ENCODE data around the gene HIVEP3. TPM values are rescaled to one million over a fixed set of nuclear protein-coding genes. Genes with fewer than 3 reads are reported as not detected.

HIVEP3 gene
- polyA plus RNA-seq, 4 donors: 0.67 to 3.8 (median 1.8) TPM

DNA sequence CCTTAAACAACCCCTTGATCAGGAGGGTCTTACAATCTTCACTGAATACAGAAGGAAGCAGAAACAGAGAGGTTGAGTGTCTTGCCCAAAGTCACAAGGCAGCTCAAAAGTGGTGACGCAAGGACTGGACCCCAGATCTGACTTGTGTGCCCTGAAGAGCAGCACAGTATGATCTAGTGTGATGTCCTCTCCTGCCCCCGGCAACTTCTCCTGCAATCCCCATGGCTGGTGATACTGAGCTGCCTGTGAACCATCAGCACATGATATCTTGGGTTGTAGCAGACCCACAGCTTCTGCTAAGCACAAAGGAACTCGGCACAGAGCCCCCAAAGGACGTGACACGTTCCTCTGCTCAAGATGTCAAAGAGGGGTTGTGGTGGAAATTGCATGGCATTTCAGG lies 383.0 kb downstream of the HIVEP3 start:
- no peak for FAIRE-seq
- DNase-seq: no peak
- WGBS, 3 donors: 86 to 89% (median 87%) methylated on average over 5 of the region's 5 CpGs

GRCh38 chr1:41535276-41535675 lies 383.4 kb downstream of the HIVEP3 start:
- H3K4me3 ChIP-seq (ENCODE audit: low read depth in 1 of 3, low read length in 3 of 3): no peak overlapping the region
- H3K9me3 ChIP-seq (ENCODE audit: control insufficient read depth in 2 of 2, insufficient read depth in 1 of 2, low read depth in 1 of 2, low read length in 1 of 2): no peaks in the 10 kb centered on the region
- no peaks in the 10 kb centered on the region for H3K27me3 ChIP-seq (ENCODE audit: control insufficient read depth in 3 of 3, insufficient read depth in 3 of 3, low read length in 3 of 3)
- 80 to 91% (median 89%) methylated on average over 6 of the region's 6 CpGs for WGBS, 3 donors
- no peak for FAIRE-seq
- H3K27ac ChIP-seq (ENCODE audit: low read depth in 1 of 3, low read length in 2 of 3): no peak overlapping the region
- H3K36me3 ChIP-seq (ENCODE audit: control insufficient read depth in 3 of 3, insufficient read depth in 2 of 3, low read depth in 1 of 3, low read length in 3 of 3): peaks cover 0 to 2% (median 0%) of the 10 kb centered on the region in 3 donors
- peaks cover 0 to 3% (median 0%) of the 10 kb centered on the region in 3 donors for H3K4me1 ChIP-seq (ENCODE audit: control insufficient read depth in 3 of 3, insufficient read depth in 2 of 3, low read depth in 1 of 3, low read length in 2 of 3)
- no peak for DNase-seq

More for the DNA sequence above, 383.0 kb downstream of the HIVEP3 start:
- Histone ChIP-seq H3K9me3 (ENCODE audit: control insufficient read depth in 2 of 2, insufficient read depth in 1 of 2, low read depth in 1 of 2, low read length in 1 of 2) (no peaks in the 10 kb centered on the region), H3K27me3 (ENCODE audit: control insufficient read depth in 3 of 3, insufficient read depth in 3 of 3, low read length in 3 of 3) (no peaks in the 10 kb centered on the region), H3K36me3 (ENCODE audit: control insufficient read depth in 3 of 3, insufficient read depth in 2 of 3, low read depth in 1 of 3, low read length in 3 of 3) (peaks cover 0 to 2% (median 0%) of the 10 kb centered on the region in 3 donors), H3K4me1 (ENCODE audit: control insufficient read depth in 3 of 3, insufficient read depth in 2 of 3, low read depth in 1 of 3, low read length in 2 of 3) (peaks cover 0 to 3% (median 0%) of the 10 kb centered on the region in 3 donors), H3K27ac (ENCODE audit: low read depth in 1 of 3, low read length in 2 of 3) (no peak overlapping the region), H3K4me3 (ENCODE audit: low read depth in 1 of 3, low read length in 3 of 3) (no peak overlapping the region)

- peaks cover 0 to 2% (median 0%) of the 10 kb centered on the region in 3 donors for H3K36me3 ChIP-seq (ENCODE audit: control insufficient read depth in 3 of 3, insufficient read depth in 2 of 3, low read depth in 1 of 3, low read length in 3 of 3)
- no peak overlapping the region for H3K4me3 ChIP-seq (ENCODE audit: low read depth in 1 of 3, low read length in 3 of 3)
- DNase-seq (no peak), FAIRE-seq (no peak)
- H3K9me3 ChIP-seq (ENCODE audit: control insufficient read depth in 2 of 2, insufficient read depth in 1 of 2, low read depth in 1 of 2, low read length in 1 of 2): no peaks in the 10 kb centered on the region
- no peak overlapping the region for H3K27ac ChIP-seq (ENCODE audit: low read depth in 1 of 3, low read length in 2 of 3)
- peaks cover 0 to 3% (median 0%) of the 10 kb centered on the region in 3 donors for H3K4me1 ChIP-seq (ENCODE audit: control insufficient read depth in 3 of 3, insufficient read depth in 2 of 3, low read depth in 1 of 3, low read length in 2 of 3)
- H3K27me3 ChIP-seq (ENCODE audit: control insufficient read depth in 3 of 3, insufficient read depth in 3 of 3, low read length in 3 of 3): no peaks in the 10 kb centered on the region
- 86 to 89% (median 89%) methylated on average over 17 of the region's 17 CpGs for WGBS, 3 donors
Measured at GRCh38 chr1:41534181-41535076, 384.3 kb downstream of the HIVEP3 start.

GRCh38 chr1:41533731-41534080 lies 385.0 kb downstream of the HIVEP3 start:
- DNase-seq: no peak

GRCh38 chr1:41533016-41533730 lies 385.5 kb downstream of the HIVEP3 start:
- Histone ChIP-seq H3K36me3 (ENCODE audit: control insufficient read depth in 3 of 3, insufficient read depth in 2 of 3, low read depth in 1 of 3, low read length in 3 of 3) (peaks cover 0 to 2% (median 0%) of the 10 kb centered on the region in 3 donors), H3K4me1 (ENCODE audit: control insufficient read depth in 3 of 3, insufficient read depth in 2 of 3, low read depth in 1 of 3, low read length in 2 of 3) (peaks cover 0 to 2% (median 0%) of the 10 kb centered on the region in 3 donors), H3K9me3 (ENCODE audit: control insufficient read depth in 2 of 2, insufficient read depth in 1 of 2, low read depth in 1 of 2, low read length in 1 of 2) (no peaks in the 10 kb centered on the region), H3K4me3 (ENCODE audit: low read depth in 1 of 3, low read length in 3 of 3) (no peak overlapping the region), H3K27me3 (ENCODE audit: control insufficient read depth in 3 of 3, insufficient read depth in 3 of 3, low read length in 3 of 3) (no peaks in the 10 kb centered on the region), H3K27ac (ENCODE audit: low read depth in 1 of 3, low read length in 2 of 3) (no peak overlapping the region)
- 86 to 88% (median 88%) methylated on average over 12 of the region's 12 CpGs for WGBS, 3 donors
- FAIRE-seq: no peak
- no peak for DNase-seq

More at GRCh38 chr1:41533731-41534080, 385.0 kb downstream of the HIVEP3 start:
- no peak for FAIRE-seq
- Histone ChIP-seq H3K27ac (ENCODE audit: low read depth in 1 of 3, low read length in 2 of 3) (no peak overlapping the region), H3K27me3 (ENCODE audit: control insufficient read depth in 3 of 3, insufficient read depth in 3 of 3, low read length in 3 of 3) (no peaks in the 10 kb centered on the region), H3K36me3 (ENCODE audit: control insufficient read depth in 3 of 3, insufficient read depth in 2 of 3, low read depth in 1 of 3, low read length in 3 of 3) (peaks cover 0 to 2% (median 0%) of the 10 kb centered on the region in 3 donors), H3K9me3 (ENCODE audit: control insufficient read depth in 2 of 2, insufficient read depth in 1 of 2, low read depth in 1 of 2, low read length in 1 of 2) (no peaks in the 10 kb centered on the region), H3K4me3 (ENCODE audit: low read depth in 1 of 3, low read length in 3 of 3) (no peak overlapping the region), H3K4me1 (ENCODE audit: control insufficient read depth in 3 of 3, insufficient read depth in 2 of 3, low read depth in 1 of 3, low read length in 2 of 3) (peaks cover 0 to 3% (median 0%) of the 10 kb centered on the region in 3 donors)
- WGBS, 3 donors: 75 to 83% (median 83%) methylated on average over 5 of the region's 5 CpGs

DNA sequence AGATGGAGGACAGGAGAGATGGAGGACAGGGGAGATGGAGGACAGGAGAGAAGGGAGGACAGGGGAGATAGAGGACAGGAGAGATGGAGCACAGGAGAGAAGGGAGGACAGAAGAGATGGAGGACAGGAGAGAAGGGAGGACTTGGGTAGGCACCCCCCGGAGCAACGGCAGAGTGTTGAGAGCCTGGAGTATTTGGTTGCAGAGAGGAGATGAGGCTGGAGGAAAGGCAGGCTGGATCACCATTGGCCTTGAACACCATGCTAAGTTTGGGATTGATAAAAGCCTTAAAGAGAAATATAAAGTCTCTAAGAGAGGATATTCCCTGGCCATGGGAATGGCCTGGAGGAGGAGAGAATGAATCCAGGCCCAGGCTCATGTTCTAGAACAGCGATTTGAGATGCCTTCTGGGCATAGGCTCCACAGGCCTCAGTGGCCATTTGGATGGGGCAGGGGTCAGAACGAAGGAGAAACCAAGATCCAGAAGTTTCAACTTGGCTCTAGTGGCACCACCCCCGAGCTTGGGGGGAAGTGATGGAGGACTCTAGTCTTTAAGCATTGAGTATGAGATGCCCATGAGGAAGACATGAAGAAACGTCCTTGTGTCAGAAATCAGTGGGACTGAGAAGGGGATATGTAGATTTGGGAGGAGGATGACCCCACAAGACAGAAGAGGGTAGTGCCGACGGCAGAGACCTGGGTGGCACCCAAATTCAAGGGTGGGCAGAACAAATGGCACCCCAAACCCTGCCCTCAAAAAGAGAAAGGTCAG lies 386.3 kb downstream of the HIVEP3 start:
- no peaks in the 10 kb centered on the region for H3K36me3 ChIP-seq (ENCODE audit: control insufficient read depth in 3 of 3, insufficient read depth in 2 of 3, low read depth in 1 of 3, low read length in 3 of 3)
- DNase-seq: no peak
- no peaks in the 10 kb centered on the region for H3K4me1 ChIP-seq (ENCODE audit: control insufficient read depth in 3 of 3, insufficient read depth in 2 of 3, low read depth in 1 of 3, low read length in 2 of 3)
- WGBS, 3 donors: 83 to 87% (median 84%) methylated on average over 8 of the region's 8 CpGs
- no peaks in the 10 kb centered on the region for H3K27me3 ChIP-seq (ENCODE audit: control insufficient read depth in 3 of 3, insufficient read depth in 3 of 3, low read length in 3 of 3)
- H3K27ac ChIP-seq (ENCODE audit: low read depth in 1 of 3, low read length in 2 of 3): no peak overlapping the region
- no peak overlapping the region for H3K4me3 ChIP-seq (ENCODE audit: low read depth in 1 of 3, low read length in 3 of 3)
- no peaks in the 10 kb centered on the region for H3K9me3 ChIP-seq (ENCODE audit: control insufficient read depth in 2 of 2, insufficient read depth in 1 of 2, low read depth in 1 of 2, low read length in 1 of 2)
- FAIRE-seq: no peak

- no peak overlapping the region for H3K4me3 ChIP-seq (ENCODE audit: low read depth in 1 of 3, low read length in 3 of 3)
- H3K36me3 ChIP-seq (ENCODE audit: control insufficient read depth in 3 of 3, insufficient read depth in 2 of 3, low read depth in 1 of 3, low read length in 3 of 3): no peaks in the 10 kb centered on the region
- H3K27me3 ChIP-seq (ENCODE audit: control insufficient read depth in 3 of 3, insufficient read depth in 3 of 3, low read length in 3 of 3): no peaks in the 10 kb centered on the region
- DNase-seq: no peak
- 61 to 85% (median 72%) methylated on average over 4 to 5 of the region's 5 CpGs for WGBS, 3 donors
- H3K9me3 ChIP-seq (ENCODE audit: control insufficient read depth in 2 of 2, insufficient read depth in 1 of 2, low read depth in 1 of 2, low read length in 1 of 2): no peaks in the 10 kb centered on the region
- FAIRE-seq: no peak
- no peaks in the 10 kb centered on the region for H3K4me1 ChIP-seq (ENCODE audit: control insufficient read depth in 3 of 3, insufficient read depth in 2 of 3, low read depth in 1 of 3, low read length in 2 of 3)
- H3K27ac ChIP-seq (ENCODE audit: low read depth in 1 of 3, low read length in 2 of 3): no peak overlapping the region
Measured at GRCh38 chr1:41530411-41530810, 388.3 kb downstream of the HIVEP3 start.

All from small intestine (tissue), 7 donors.